Heart left ventricle (tissue), 16 donors: Measurements from ENCODE around the gene COBL. TPM values are rescaled to one million over a fixed set of nuclear protein-coding genes. Genes with fewer than 3 reads are reported as not detected.

Experiments
- ATAC-seq, 4 donors: fragments of 200-7000 bp; cut with Tn5 transposase; one replicate each; pipeline ENCODE4 v1.9.1; 2020 to 2022; ENCODE audit warnings: moderate library complexity in 4 of 4, mild to moderate bottlenecking in 3 of 4, moderate number of reproducible peaks in 1 of 4
- DNase-seq, 5 donors: peaks; one replicate each; pipeline ENCODE4 v3.0.0-alpha.2; 2020
- H3K27ac ChIP-seq, 12 donors: fragments of 200-600 bp; sonication (generic) in 4 of 12; one replicate each; pipeline versions ENCODE4 v1.5.0 to v1.8.0; 2016 to 2022; ENCODE audit warnings: mild to moderate bottlenecking in 2 of 12
- H3K27me3 ChIP-seq, 9 donors: fragments of 200-600 bp; sonication (generic) in 2 of 9; one replicate each; pipeline versions ENCODE4 v1.5.1 to v1.8.0; 2016 to 2022; ENCODE audit warnings: mild to moderate bottlenecking in 3 of 9
- H3K36me3 ChIP-seq, 9 donors: fragments of 200-600 bp; sonication (generic) in 2 of 9; one replicate each; pipeline versions ENCODE4 v1.5.0 to v1.8.0; 2018 to 2022; ENCODE audit warnings: mild to moderate bottlenecking in 2 of 9
- H3K4me1 ChIP-seq, 12 donors: fragments of 200-600 bp; sonication (generic) in 4 of 12; one replicate each; pipeline versions ENCODE4 v1.5.0 to v1.8.0; 2016 to 2022; ENCODE audit warnings: mild to moderate bottlenecking in 3 of 12
- H3K4me3 ChIP-seq, 12 donors: fragments of 200-600 bp; sonication (generic) in 4 of 12; one replicate each; pipeline versions ENCODE4 v1.5.0 to v1.8.0; 2017 to 2022; ENCODE audit warnings: mild to moderate bottlenecking in 9 of 12, moderate library complexity in 4 of 12
- H3K9me3 ChIP-seq, 12 donors: fragments of 200-600 bp; sonication (generic) in 4 of 12; one replicate each; pipeline versions ENCODE4 v1.5.0 to v1.8.0; 2016 to 2022; ENCODE audit warnings: mild to moderate bottlenecking in 1 of 12
- POLR2A ChIP-seq, 2 donors: fragments of 450-650 bp; IDR thresholded peaks; one replicate each; pipeline ENCODE4 v1.6.1; 2017; ENCODE audit warnings: antibody characterized with exemption in 2 of 2, mild to moderate bottlenecking in 2 of 2, moderate library complexity in 2 of 2
- WGBS, 4 donors: extraction: QIAGEN DNeasy Blood & Tissue Kit in 2 of 4; methylation state at CpG; one replicate each; pipeline versions ENCODE4 v1.1.5 to v1.1.7; 2013 to 2018; 5-methylcytosine and 5-hydroxymethylcytosine counted together
- intact Hi-C, 10 donors: fragments of 100-400 bp; cut with DNase I; formaldehyde crosslinking; loops; one replicate each; pipeline versions ENCODE4 v1.11.1 to v1.14.2; 2022
- polyA plus RNA-seq, 2 donors: library from polyadenylated mRNA; stranded (reverse); fragments of 200-250 nt; gene quantifications; one replicate each; pipeline ENCODE4 v1.2.3, GENCODE V29; 2013
- total RNA-seq, 9 donors: library from RNA; depleted of rRNA in 2 of 9; stranded (reverse); fragments of >200 nt in 2 of 9; fragmentation: NEBNext Ultra II Directional in 3 of 9; extraction: Animal tissue kit (Norgen Biotek cat#: 25700) in 3 of 9; gene quantifications; one replicate each; pipeline versions ENCODE4 v1.1.0 to v1.2.4, GENCODE V29; 2016 to 2023
- TF ChIP-seq, protein P1 (sequence below), 12 donors: fragments of 200-600 bp; sonication (generic) in 4 of 12; IDR thresholded peaks; one replicate each; pipeline versions ENCODE4 v1.5.0 to v1.8.0; 2018 to 2022; ENCODE audit warnings: antibody characterized with exemption in 12 of 12, mild to moderate bottlenecking in 5 of 12
- donor health status: ischemic (EF 13 %, LVEDD 7.1; RV severe dilation, severe dysfunction).
- donor health status: healthy with polysubstance abuse.
- donor health status: DM: no; HTN: yes; CAD: no.
- donor health status: DM: no; HTN: no; CAD: no.
- donor health status: ischemic (EF 25% LVEDD 6.9; RV normal size, moderate dysfunction).
- donor health status: ischemic (EF 25% LVEDD 5.7; RV mildly dilated, moderate dysfunction).
- donor health status: healthy.
- donor health status: DM: yes; HTN: yes; CAD: no.
- donor health status: ischemic (EF 35%, LVEDD 5.7; RV mildly dilated, moderate dysfunction).
- donor health status: nonischemic (EF 11% LVEDD 7.7; RV severe dilation, severe dysfunction).
- donor health status: DM: yes; HTN: yes; CAD: no.
- donor health status: PGD.
- donor health status: ischemic (EF 29% LVEDD 5.4; RV normal size, mild dysfunction).
- donor health status: nonischemic (EF 23%, LVEDD 6.1; RV moderate dilation, normal function).

The COBL gene
- total and polyA plus RNA-seq, 11 donors = 25.9 to 123 (median 80.4) TPM

DNA sequence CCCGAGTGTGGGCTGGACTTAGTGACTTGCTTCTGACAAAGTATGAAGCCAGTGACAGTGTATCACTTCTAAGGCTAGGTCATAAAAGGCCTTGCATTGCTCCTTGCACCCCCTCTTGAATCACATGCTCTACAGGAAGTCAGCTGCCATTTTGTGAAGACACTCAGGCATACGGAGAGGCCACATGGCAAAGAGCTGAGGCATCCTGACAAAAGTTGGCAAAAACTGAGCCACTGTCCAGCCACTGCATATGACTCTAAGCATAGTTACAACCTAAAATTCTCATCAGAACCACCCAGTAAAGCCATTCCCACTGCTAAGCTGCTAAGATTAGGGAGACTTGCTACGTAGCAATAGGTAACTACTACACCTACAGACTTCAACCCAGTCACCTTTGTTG lies 18.6 kb downstream of the COBL start:
- TF ChIP-seq POLR2A (IDR thresholded peaks at IDR 0.05) = no peak
- TF ChIP-seq, protein P1, sequence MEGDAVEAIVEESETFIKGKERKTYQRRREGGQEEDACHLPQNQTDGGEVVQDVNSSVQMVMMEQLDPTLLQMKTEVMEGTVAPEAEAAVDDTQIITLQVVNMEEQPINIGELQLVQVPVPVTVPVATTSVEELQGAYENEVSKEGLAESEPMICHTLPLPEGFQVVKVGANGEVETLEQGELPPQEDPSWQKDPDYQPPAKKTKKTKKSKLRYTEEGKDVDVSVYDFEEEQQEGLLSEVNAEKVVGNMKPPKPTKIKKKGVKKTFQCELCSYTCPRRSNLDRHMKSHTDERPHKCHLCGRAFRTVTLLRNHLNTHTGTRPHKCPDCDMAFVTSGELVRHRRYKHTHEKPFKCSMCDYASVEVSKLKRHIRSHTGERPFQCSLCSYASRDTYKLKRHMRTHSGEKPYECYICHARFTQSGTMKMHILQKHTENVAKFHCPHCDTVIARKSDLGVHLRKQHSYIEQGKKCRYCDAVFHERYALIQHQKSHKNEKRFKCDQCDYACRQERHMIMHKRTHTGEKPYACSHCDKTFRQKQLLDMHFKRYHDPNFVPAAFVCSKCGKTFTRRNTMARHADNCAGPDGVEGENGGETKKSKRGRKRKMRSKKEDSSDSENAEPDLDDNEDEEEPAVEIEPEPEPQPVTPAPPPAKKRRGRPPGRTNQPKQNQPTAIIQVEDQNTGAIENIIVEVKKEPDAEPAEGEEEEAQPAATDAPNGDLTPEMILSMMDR (IDR thresholded peaks at IDR 0.05) = no peak
- WGBS, 4 donors = 73 to 84% (median 80%) methylated on average over 3 of the region's 3 CpGs
- Histone ChIP-seq H3K27ac (peak overlapping the region in 1 of 12 donors; percentile 5), H3K36me3 (no peaks in the 10 kb centered on the region), H3K4me1 (peaks cover 0 to 40% (median 9%) of the 10 kb centered on the region in 12 donors), H3K4me3 (no peak overlapping the region), H3K27me3 (no peaks in the 10 kb centered on the region), H3K9me3 (no peaks in the 10 kb centered on the region)
- DNase-seq (no peak), ATAC-seq (no peak)
- intact Hi-C loops = loop anchor here in 1 of 10 donors (5.0 kb wide), 1 partner anchor 36 kb away; no protein-coding TSS in a partner anchor

- intact Hi-C loops = loop anchor here in 1 of 10 donors (5.0 kb wide), 1 partner anchor 33 kb away; no protein-coding TSS in a partner anchor
- 35 to 49% (median 43%) methylated on average over 3 of the region's 3 CpGs for WGBS, 4 donors
- Histone ChIP-seq H3K4me1 (peaks cover 0 to 41% (median 3%) of the 10 kb centered on the region in 12 donors), H3K36me3 (no peaks in the 10 kb centered on the region), H3K27ac (peak overlapping the region in 10 of 12 donors; percentile 28 to 81 (median 52)), H3K27me3 (no peaks in the 10 kb centered on the region), H3K4me3 (no peak overlapping the region), H3K9me3 (no peaks in the 10 kb centered on the region)
- ATAC-seq = peak; percentile 28 to 55 (median 46)
- TF ChIP-seq, protein P1 (IDR thresholded peaks at IDR 0.05) = no peak
- no peak for TF ChIP-seq POLR2A (IDR thresholded peaks at IDR 0.05)
- no peak for DNase-seq
Measured at GRCh38 chr7:51295440-51296245, 21.0 kb downstream of the COBL start.

DNA sequence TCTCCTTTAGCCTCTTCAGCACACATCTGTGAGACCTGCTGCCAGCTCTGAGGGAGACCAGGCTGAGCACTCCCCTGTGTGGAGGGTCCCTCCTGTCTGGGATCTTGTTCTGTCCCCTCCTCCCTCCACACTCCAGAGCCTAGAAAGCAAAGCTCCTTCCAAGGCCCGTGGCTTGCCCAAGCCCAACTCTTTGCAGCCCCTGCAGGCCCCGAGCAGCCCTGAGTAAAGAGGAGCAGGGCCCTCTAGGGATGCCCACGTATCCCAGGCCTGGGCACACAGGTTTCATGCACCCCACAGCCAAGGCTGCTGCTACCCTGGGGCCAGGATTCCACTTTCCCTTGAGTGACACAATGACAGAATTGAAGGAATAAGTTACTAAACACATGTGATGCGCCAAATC lies 24.0 kb downstream of the COBL start:
- H3K27ac ChIP-seq = peak overlapping the region in 2 of 12 donors; percentile 17 to 40
- no peak for DNase-seq
- 57 to 60% (median 58%) methylated on average over 4 of the region's 4 CpGs for WGBS, 4 donors

More for the DNA sequence above, 24.0 kb downstream of the COBL start:
- Histone ChIP-seq H3K36me3 (no peaks in the 10 kb centered on the region), H3K4me1 (peaks cover 0 to 63% (median 8%) of the 10 kb centered on the region in 12 donors), H3K9me3 (no peaks in the 10 kb centered on the region), H3K27me3 (no peaks in the 10 kb centered on the region), H3K4me3 (no peak overlapping the region)
- intact Hi-C loops = no loop called here
- ATAC-seq = no peak
- TF ChIP-seq, protein P1 (IDR thresholded peaks at IDR 0.05) = no peak
- no peak for TF ChIP-seq POLR2A (IDR thresholded peaks at IDR 0.05)
